H1 (cell line): Measurements from ENCODE around the gene BAIAP2. TPM values are rescaled to one million over a fixed set of nuclear protein-coding genes. Genes with fewer than 3 reads are reported as not detected.

ENCODE experiments used
- CTCF ChIA-PET: fragments of 300-600 bp; sonication (Branson Sonifier 250); formaldehyde crosslinking; loops from one replicate; lab custom pipeline; 2021; ENCODE audit not compliant: partially characterized antibody; lab: Charles Lee
- POLR2A ChIA-PET: fragments of 300-600 bp; sonication (Branson Sonifier 250); formaldehyde crosslinking; loops from one replicate; lab custom pipeline; 2021; ENCODE audit warnings: inconsistent platforms; ENCODE audit not compliant: partially characterized antibody; lab: Charles Lee
- DNase-seq, 2 experiments: peaks; one replicate each; pipeline versions ENCODE4 v3.0.0 to v3.0.0-alpha.2; 2010 to 2022; ENCODE audit warnings: low spot score in 2 of 2, low read depth in 1 of 2, mixed read lengths in 1 of 2
- FAIRE-seq: peaks from 2 replicates; lab custom pipeline; 2011; peaks lifted over from hg19 to GRCh38; lab: Jason Lieb, UNC
- H2AFZ ChIP-seq: 2 replicates; pipeline ENCODE4 v1.8.1; 2012; ENCODE audit warnings: low read length, inconsistent platforms
- H2AK5ac ChIP-seq: 2 replicates; pipeline ENCODE4 v1.6.1; 2013; ENCODE audit warnings: low read depth, low read length
- H2BK120ac ChIP-seq: replicated peaks from 2 replicates; pipeline ENCODE3; 2013; ENCODE audit warnings: low read depth, low read length, inconsistent platforms
- H2BK12ac ChIP-seq: 2 replicates; pipeline ENCODE4 v1.6.1; 2013; ENCODE audit warnings: low read depth, low read length
- H2BK15ac ChIP-seq: 2 replicates; pipeline ENCODE4 v1.6.1; 2013; ENCODE audit warnings: low read length
- H2BK20ac ChIP-seq: 2 replicates; pipeline ENCODE4 v1.6.1; 2013; ENCODE audit warnings: low read length
- H2BK5ac ChIP-seq: 2 replicates; pipeline ENCODE4 v1.6.1; 2013; ENCODE audit warnings: low read depth, low read length
- H3K14ac ChIP-seq: 2 replicates; pipeline ENCODE4 v1.6.1; 2013; ENCODE audit warnings: inconsistent platforms; ENCODE audit not compliant: insufficient read length
- H3K18ac ChIP-seq: 2 replicates; pipeline ENCODE4 v1.6.1; 2013; ENCODE audit warnings: low read length; ENCODE audit errors: extremely low read depth
- H3K23ac ChIP-seq: 2 replicates; pipeline ENCODE4 v1.6.1; 2013; ENCODE audit warnings: inconsistent platforms; ENCODE audit not compliant: insufficient read length
- H3K23me2 ChIP-seq: 2 replicates; pipeline ENCODE4 v1.6.1; 2013; ENCODE audit warnings: low read depth, low read length
- H3K27ac ChIP-seq: 2 replicates; pipeline ENCODE4 v1.6.1; 2011; ENCODE audit warnings: low read depth, low read length, inconsistent platforms
- H3K27me3 ChIP-seq, 4 experiments: replicated peaks in 1 of 4; 1 replicate in 1 of 4; 2 replicates in 3 of 4; pipeline versions ENCODE4 v1.6.1 to v1.8.1; 2011 to 2013; ENCODE audit warnings: low read length in 3 of 4, mild to moderate bottlenecking in 3 of 4, inconsistent platforms in 2 of 4, mixed read lengths in 2 of 4, moderate library complexity in 1 of 4; ENCODE audit not compliant: control insufficient read depth in 3 of 4, insufficient read depth in 3 of 4; ENCODE audit errors: extremely low read depth in 1 of 4
- H3K36me3 ChIP-seq, 4 experiments: 2 replicates each; pipeline versions ENCODE4 v1.6.1 to v1.8.1; 2011 to 2013; ENCODE audit warnings: mild to moderate bottlenecking in 4 of 4, low read length in 3 of 4, moderate library complexity in 2 of 4, control low read depth in 1 of 4, inconsistent platforms in 1 of 4; ENCODE audit not compliant: insufficient read depth in 4 of 4, control insufficient read depth in 2 of 4
- H3K4ac ChIP-seq: replicated peaks from 2 replicates; pipeline ENCODE3; 2013; ENCODE audit warnings: low read length, low read depth, mixed read lengths, inconsistent platforms; ENCODE audit not compliant: insufficient read length
- H3K4me1 ChIP-seq, 4 experiments: replicated peaks in 1 of 4; 1 replicate in 1 of 4; 2 replicates in 3 of 4; pipeline versions ENCODE4 v1.6.1 to v1.8.1; 2011 to 2013; ENCODE audit warnings: low read length in 3 of 4, inconsistent platforms in 2 of 4, mixed read lengths in 1 of 4; ENCODE audit not compliant: insufficient read depth in 4 of 4, control insufficient read depth in 3 of 4
- H3K4me2 ChIP-seq, 2 experiments: 2 replicates each; pipeline versions ENCODE4 v1.6.1 to v1.8.1; 2011 to 2013; ENCODE audit warnings: low read depth in 2 of 2, low read length in 2 of 2, control low read depth in 1 of 2, inconsistent platforms in 1 of 2, mild to moderate bottlenecking in 1 of 2; ENCODE audit not compliant: insufficient read depth in 1 of 2
- H3K4me3 ChIP-seq, 4 experiments: fragments of 200-600, 300-600 bp in 1 of 4; sonication (generic), shearing (Covaris generic), sonication (Bioruptor Twin) in 1 of 4; 2 replicates each; pipeline versions ENCODE4 v1.5.1 to v1.8.1; 2011 to 2016; ENCODE audit warnings: low read length in 4 of 4, low read depth in 3 of 4, control low read depth in 2 of 4, inconsistent platforms in 2 of 4, mild to moderate bottlenecking in 2 of 4, mixed read lengths in 1 of 4, moderate library complexity in 1 of 4; ENCODE audit not compliant: insufficient read depth in 2 of 4; ENCODE audit errors: extremely low read depth in 1 of 4
- H3K56ac ChIP-seq: replicated peaks from 2 replicates; pipeline ENCODE3; 2013; ENCODE audit warnings: low read depth, mild to moderate bottlenecking, mixed read lengths, low read length, inconsistent platforms; ENCODE audit not compliant: insufficient read length
- H3K79me1 ChIP-seq: 2 replicates; pipeline ENCODE4 v1.6.1; 2013; ENCODE audit warnings: low read depth, low read length, control low read depth
- H3K79me2 ChIP-seq, 2 experiments: 2 replicates each; pipeline versions ENCODE4 v1.6.1 to v1.8.1; 2012 to 2013; ENCODE audit warnings: low read length in 2 of 2, mild to moderate bottlenecking in 2 of 2, inconsistent platforms in 1 of 2; ENCODE audit not compliant: insufficient read depth in 2 of 2, control insufficient read depth in 1 of 2
- H3K9ac ChIP-seq, 4 experiments: replicated peaks in 1 of 4; 1 replicate in 1 of 4; 2 replicates in 3 of 4; pipeline versions ENCODE4 v1.6.1 to v1.8.1; 2011 to 2013; ENCODE audit warnings: low read depth in 3 of 4, low read length in 3 of 4, control low read depth in 2 of 4, mild to moderate bottlenecking in 2 of 4, moderate library complexity in 2 of 4, inconsistent platforms in 1 of 4; ENCODE audit errors: extremely low read depth in 1 of 4
- H3K9me3 ChIP-seq, 2 experiments: 2 replicates each; pipeline versions ENCODE4 v1.6.1 to v1.8.1; 2012 to 2013; ENCODE audit warnings: mild to moderate bottlenecking in 2 of 2, moderate library complexity in 2 of 2, control low read depth in 1 of 2, inconsistent platforms in 1 of 2, low read depth in 1 of 2, low read length in 1 of 2, mixed read lengths in 1 of 2; ENCODE audit not compliant: insufficient read depth in 2 of 2
- H4K20me1 ChIP-seq, 2 experiments: replicated peaks in 1 of 2; 2 replicates each; pipeline versions ENCODE3 to v1.8.1; 2011 to 2013; ENCODE audit warnings: inconsistent platforms in 2 of 2, low read length in 2 of 2, mild to moderate bottlenecking in 1 of 2; ENCODE audit not compliant: insufficient read depth in 2 of 2, control insufficient read depth in 1 of 2
- H4K5ac ChIP-seq: 2 replicates; pipeline ENCODE4 v1.6.1; 2013; ENCODE audit warnings: low read length, low read depth, mixed read lengths, inconsistent platforms; ENCODE audit not compliant: insufficient read length
- H4K8ac ChIP-seq: 2 replicates; pipeline ENCODE4 v1.8.0; 2013; ENCODE audit warnings: mild to moderate bottlenecking, moderate library complexity, low read length, inconsistent platforms; ENCODE audit not compliant: insufficient read depth; ENCODE audit errors: extremely low read depth
- H4K91ac ChIP-seq: replicated peaks from 2 replicates; pipeline ENCODE3; 2013; ENCODE audit warnings: low read length, mixed read lengths, inconsistent platforms; ENCODE audit not compliant: insufficient read length
- GABPA ChIP-seq: IDR thresholded peaks from 2 replicates; pipeline ENCODE4 v1.6.1; 2011; ENCODE audit warnings: mild to moderate bottlenecking, low read length, moderate library complexity, borderline replicate concordance; ENCODE audit not compliant: insufficient read depth
- GTF2F1 ChIP-seq: IDR thresholded peaks from 2 replicates; pipeline ENCODE4 v1.6.1; 2012; ENCODE audit warnings: low read depth, low read length, improper control_type of control experiment, borderline replicate concordance
- MAFK ChIP-seq: IDR thresholded peaks from 2 replicates; pipeline ENCODE4 v1.6.1; 2012; ENCODE audit warnings: low read depth, mild to moderate bottlenecking, improper control_type of control experiment, low read length
- SP4 ChIP-seq: IDR thresholded peaks from 2 replicates; pipeline ENCODE4 v1.6.1; 2012; ENCODE audit warnings: low read length, inconsistent platforms
- TEAD4 ChIP-seq: IDR thresholded peaks from 2 replicates; pipeline ENCODE4 v1.6.1; 2012; ENCODE audit warnings: low read depth, low read length, inconsistent platforms, mixed read lengths
- YY1 ChIP-seq: IDR thresholded peaks from 2 replicates; pipeline ENCODE4 v1.6.1; 2011; ENCODE audit warnings: low read depth, mild to moderate bottlenecking, low read length
- WGBS, 2 experiments: shearing (Covaris generic) in 1 of 2; methylation state at CpG; one replicate each; pipeline versions ENCODE4 v1.1.6 to v1.1.7; 2013 to 2015; ENCODE audit warnings: low lambda C conversion rate in 2 of 2, mixed read lengths in 2 of 2, inconsistent platforms in 1 of 2, low coverage in 1 of 2, missing lambda C conversion rate in 1 of 2; ENCODE audit not compliant: insufficient replicate concordance in 2 of 2, insufficient coverage in 1 of 2, insufficient read length in 1 of 2; ENCODE audit errors: extremely low coverage in 1 of 2, missing lambda C conversion rate in 1 of 2; 5-methylcytosine and 5-hydroxymethylcytosine counted together
- polyA plus RNA-seq, 7 experiments: library from polyadenylated mRNA; depleted of rRNA in 3 of 7; stranded (reverse) in 5 of 7; unstranded in 2 of 7; fragments of >200 nt in 5 of 7; fragments of 200-250 nt in 2 of 7; gene quantifications; 1 replicate in 5 of 7; 2 replicates in 1 of 7; 4 replicates in 1 of 7; pipeline versions ENCODE4 v1.2.1 to v1.2.3, GENCODE V29; 2011 to 2013; ENCODE audit warnings: missing spikeins in 2 of 7, mixed read lengths in 2 of 7
- total RNA-seq: library from RNA; stranded (reverse); fragmentation: NEBNext Ultra II Directional; extraction: Animal tissue kit (Norgen Biotek cat#: 25700); gene quantifications from 2 replicates; pipeline ENCODE4 v1.2.1, GENCODE V29; 2021
- TF ChIP-seq, protein P1 (sequence below): IDR thresholded peaks from 2 replicates; pipeline ENCODE4 v1.6.1; 2012; ENCODE audit warnings: low read length, inconsistent platforms

BAIAP2 gene
- total and polyA plus RNA-seq, 2 of the 8 experiments (the other 6 are each of a cell fraction or from before 2014, with no cell fraction given), result 10.0 to 22.8 TPM

DNA sequence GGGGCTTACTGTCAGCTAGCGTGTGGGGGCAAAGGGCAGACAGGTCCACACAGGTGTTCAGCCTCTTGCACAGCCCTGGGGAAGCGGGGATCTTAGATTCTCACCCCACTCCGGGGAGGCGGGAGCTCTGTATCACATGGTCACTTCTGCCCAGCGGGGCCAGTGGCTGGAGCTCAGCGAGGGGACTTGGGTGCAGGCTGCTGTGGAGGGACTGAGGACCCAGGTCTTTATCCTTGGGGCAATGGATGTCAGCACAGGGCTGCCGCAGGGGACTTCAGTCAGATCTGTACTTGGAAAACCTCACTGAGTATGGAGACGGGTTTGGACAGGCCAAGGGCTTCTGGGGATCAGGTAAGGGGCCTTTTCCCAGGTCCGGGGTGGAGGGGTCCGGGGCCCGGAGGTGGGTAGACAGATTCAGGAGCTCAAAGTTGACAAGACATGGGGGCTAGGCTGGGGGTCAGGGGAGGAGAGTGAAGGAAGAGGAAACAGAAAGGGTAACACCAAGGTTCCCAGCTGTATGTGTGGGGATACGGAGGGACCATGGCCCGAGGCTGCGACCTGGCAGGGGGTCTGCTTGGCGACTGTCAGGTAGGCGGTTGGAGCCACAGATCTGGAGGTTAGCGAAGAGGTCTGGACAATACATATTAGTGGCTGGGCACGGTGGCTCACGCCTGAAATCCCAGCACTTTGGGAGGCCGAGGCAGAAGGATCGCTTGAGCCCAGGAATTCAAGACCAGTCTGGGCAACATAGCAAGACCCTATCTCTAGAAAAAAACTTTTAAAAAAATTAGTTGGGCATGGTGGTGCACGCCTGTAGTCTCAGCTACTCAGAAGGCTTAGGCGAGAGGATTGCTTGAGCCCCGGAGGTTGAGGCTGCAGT, 15.1 kb upstream of the BAIAP2 start:
- no peak overlapping the region for H2BK12ac ChIP-seq
- H3K79me2 ChIP-seq, result no peaks in the 10 kb centered on the region
- H3K9ac ChIP-seq, result no peak overlapping the region
- DNase-seq (no peak), FAIRE-seq (no peak)
- no peaks in the 10 kb centered on the region for H3K36me3 ChIP-seq
- WGBS, 2 experiments, result 88% methylated on average over 23 of the region's 24 CpGs; no CpG with 5 or more reads in 1 of the 2 experiments
- ChIA-PET POLR2A (interaction anchor here (0.6 to 4.6 kb wide), 6 partner anchors 9 to 78 kb away, joined by 3 to 24 read pairs (median 4); partner anchors contain the start of gene BAIAP2), CTCF (interaction anchor here (1.0 to 12.9 kb wide), 10 partner anchors 9 to 93 kb away, joined by 3 to 110 read pairs (median 4); no protein-coding TSS in a partner anchor)
- no peak overlapping the region for H3K18ac ChIP-seq
- H4K5ac ChIP-seq, result no peak overlapping the region
- H3K4me1 ChIP-seq, result peaks cover 0 to 3% (median under 1%) of the 10 kb centered on the region in 4 experiments; a peak in 4 of 7 replicates
- no peak overlapping the region for H3K27ac ChIP-seq
- no peak overlapping the region for H3K14ac ChIP-seq
- H3K4ac ChIP-seq, result no peak overlapping the region
- H3K23me2 ChIP-seq, result no peaks in the 10 kb centered on the region
- H3K23ac ChIP-seq, result no peak overlapping the region
- H4K8ac ChIP-seq, result no peak overlapping the region; the same call in 1 of the 2 replicates
- H3K27me3 ChIP-seq, result no peaks in the 10 kb centered on the region
- no peak overlapping the region for H4K91ac ChIP-seq
- no peak overlapping the region for H2BK5ac ChIP-seq
- no peak overlapping the region for H2BK120ac ChIP-seq
- no peak overlapping the region for H2BK15ac ChIP-seq
- no peak overlapping the region for H3K4me3 ChIP-seq
- no peaks in the 10 kb centered on the region for H3K79me1 ChIP-seq
- H2AFZ ChIP-seq, result no peak overlapping the region
- H2BK20ac ChIP-seq, result no peak overlapping the region
- no peak overlapping the region for H2AK5ac ChIP-seq
- no peak overlapping the region for H3K4me2 ChIP-seq
- H3K56ac ChIP-seq, result no peak overlapping the region
- no peaks in the 10 kb centered on the region for H4K20me1 ChIP-seq
- H3K9me3 ChIP-seq, result no peaks in the 10 kb centered on the region
- TF ChIP-seq, protein P1, sequence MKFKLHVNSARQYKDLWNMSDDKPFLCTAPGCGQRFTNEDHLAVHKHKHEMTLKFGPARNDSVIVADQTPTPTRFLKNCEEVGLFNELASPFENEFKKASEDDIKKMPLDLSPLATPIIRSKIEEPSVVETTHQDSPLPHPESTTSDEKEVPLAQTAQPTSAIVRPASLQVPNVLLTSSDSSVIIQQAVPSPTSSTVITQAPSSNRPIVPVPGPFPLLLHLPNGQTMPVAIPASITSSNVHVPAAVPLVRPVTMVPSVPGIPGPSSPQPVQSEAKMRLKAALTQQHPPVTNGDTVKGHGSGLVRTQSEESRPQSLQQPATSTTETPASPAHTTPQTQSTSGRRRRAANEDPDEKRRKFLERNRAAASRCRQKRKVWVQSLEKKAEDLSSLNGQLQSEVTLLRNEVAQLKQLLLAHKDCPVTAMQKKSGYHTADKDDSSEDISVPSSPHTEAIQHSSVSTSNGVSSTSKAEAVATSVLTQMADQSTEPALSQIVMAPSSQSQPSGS, result no peak
- TF ChIP-seq GTF2F1 (no peak), YY1 (no peak), SP4 (no peak), TEAD4 (no peak), MAFK (no peak), GABPA (no peak)
